Urothelium cell line (cell line): ENCODE data around the gene NEK6.

Source experiments
- DNase-seq: peaks from one replicate; pipeline ENCODE4 v3.0.0; 2011; ENCODE audit warnings: low spot score, mixed read lengths
- FAIRE-seq: peaks from 2 replicates; lab custom pipeline; 2011; peaks lifted over from hg19 to GRCh38; lab: Jason Lieb, UNC

Gene NEK6

DNA sequence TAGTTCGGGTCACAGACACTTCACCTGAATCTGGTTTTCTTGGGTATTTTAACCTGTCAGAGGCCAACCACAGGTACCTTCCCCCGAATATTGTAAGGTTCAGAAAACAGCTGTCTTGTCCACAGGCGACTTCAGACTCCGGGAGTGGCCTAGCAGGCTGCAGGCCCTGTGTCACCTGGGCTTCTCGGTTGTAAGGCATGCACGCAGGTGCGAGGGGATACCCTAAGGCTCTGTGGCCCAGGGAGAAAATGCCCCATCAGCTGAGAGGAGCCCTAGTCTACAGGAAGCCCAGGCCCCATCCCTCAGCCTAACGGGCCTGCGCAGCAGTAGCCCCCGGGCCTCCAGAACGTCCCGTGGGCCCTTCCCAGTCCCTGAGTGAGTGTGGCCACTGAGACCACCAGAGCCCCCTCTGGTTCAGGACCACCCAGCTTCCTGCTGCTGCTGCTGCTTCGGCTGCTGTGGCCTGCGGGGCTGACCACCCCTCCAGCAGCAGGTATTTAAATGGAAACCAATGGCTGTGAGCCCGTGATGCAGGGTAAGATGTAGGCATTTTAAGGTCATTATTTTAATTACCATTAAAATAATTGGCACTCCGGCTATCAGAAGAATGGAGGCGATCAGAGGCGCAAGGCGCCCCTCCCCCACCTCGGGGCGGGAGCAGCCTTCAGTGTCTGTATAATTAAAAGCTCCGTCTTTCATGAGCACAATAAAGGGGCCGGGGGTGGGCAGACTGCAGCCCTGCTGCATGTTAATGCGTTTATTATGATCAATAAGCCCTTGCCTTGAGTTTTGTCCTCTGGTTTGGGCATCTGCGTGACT lies 92.1 kb downstream of the NEK6 start:
- FAIRE-seq (no peak), DNase-seq (no peak)

DNA sequence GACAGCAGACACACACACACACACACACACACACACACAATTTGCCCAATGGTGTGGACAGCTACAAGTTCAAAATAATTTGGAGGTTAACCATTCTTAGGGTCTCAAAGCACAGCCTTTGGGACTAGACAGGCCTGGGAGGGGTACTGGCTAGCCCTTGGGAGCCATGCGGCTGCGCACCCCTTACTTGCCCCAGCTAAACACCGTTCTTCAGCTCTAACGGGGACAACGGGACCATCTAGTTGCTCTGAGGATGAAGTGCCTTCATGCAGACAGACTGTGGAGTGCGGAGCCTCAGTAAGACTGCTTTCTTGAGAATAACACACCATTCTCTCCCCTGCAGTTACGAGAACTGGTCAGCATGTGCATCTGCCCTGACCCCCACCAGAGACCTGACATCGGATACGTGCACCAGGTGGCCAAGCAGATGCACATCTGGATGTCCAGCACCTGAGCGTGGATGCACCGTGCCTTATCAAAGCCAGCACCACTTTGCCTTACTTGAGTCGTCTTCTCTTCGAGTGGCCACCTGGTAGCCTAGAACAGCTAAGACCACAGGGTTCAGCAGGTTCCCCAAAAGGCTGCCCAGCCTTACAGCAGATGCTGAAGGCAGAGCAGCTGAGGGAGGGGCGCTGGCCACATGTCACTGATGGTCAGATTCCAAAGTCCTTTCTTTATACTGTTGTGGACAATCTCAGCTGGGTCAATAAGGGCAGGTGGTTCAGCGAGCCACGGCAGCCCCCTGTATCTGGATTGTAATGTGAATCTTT lies 92.9 kb downstream of the NEK6 start:
- FAIRE-seq (peak; percentile 13), DNase-seq (no peak)

DNA sequence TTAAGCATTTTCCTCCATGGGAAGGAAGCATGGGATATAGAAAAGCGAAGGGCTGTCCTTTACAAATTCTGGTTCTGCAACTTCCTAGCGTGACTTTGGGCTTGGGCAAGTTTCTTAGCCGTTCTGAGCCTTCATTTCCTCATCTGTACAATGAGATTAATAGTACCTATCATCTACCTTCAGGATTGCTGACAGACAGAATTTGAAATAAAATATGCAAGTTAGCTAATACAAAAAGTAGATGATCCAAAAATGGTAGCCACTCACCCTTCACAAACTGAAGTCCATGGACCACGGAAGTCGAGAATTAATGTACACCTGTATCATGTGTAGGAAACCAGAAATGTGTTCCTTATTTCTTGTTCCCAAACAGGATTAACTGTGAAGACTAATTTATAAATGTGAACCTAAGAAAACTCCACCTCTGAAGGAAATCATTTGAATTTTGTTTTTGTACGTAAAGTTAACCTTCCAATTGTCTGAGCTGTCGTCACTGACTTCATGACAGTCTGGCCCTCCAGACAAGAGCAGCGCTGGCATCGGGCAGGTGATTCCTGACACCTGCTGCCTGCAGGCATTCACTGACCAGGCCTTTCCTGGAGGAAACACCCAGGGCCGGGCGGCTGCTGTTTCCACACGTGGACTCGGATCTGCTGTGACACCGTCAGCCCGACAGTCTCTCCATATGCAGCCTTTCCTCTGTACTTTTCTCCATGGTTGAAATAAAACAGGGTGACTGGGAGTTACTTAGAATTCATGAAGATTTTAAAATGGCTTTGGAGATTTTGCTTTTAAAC lies 94.1 kb downstream of the NEK6 start:
- DNase-seq = no peak
- FAIRE-seq = no peak

DNA sequence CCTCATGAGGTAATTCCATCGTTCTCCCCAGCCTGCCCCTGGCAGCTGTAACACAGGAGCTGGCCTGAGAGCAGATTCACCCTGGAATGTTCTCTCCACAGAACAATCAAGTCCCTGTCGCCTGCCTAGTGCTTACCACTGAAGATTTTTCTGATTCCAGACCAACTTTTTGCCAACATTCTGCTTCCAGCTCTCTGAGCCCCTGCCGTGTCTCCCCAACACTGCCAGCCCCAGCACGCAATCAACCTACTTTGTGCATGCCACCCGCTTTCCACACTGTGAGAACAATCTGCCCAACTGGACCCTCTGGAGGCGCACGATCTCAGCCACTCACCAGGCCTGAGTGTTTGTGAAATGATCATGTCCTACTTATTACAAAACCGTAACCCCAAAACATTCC lies 94.9 kb downstream of the NEK6 start:
- FAIRE-seq (no peak), DNase-seq (no peak)

DNA sequence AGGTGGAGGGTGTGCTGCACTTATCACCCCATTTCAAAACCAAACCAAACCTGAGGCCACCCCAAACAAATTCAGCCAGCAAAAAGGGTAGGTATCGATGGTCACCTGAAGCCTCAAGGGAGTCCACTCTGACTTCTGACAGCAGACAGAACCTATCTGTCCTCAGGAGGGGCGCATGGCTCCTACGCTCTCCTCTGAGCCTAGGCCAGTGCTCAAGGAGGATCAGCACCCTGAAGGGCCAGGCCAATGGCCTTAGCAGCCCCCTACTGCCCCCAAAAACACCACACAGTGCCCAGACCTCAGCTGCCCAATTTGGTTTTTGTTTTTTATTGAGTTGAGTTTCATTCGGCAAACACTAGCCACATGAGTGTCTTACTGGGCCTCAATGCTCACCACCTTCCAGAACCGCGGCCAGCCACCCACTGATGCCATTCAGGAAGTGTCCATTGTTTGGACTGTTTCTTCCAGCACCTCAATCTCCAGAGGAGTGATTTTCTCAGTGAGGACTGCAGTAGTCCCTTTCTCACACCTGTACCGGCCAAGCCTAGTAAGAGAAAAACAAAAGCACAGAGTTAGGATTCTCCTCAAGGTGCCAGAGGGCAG lies 95.5 kb downstream of the NEK6 start:
- DNase-seq (no peak), FAIRE-seq (no peak)

DNA sequence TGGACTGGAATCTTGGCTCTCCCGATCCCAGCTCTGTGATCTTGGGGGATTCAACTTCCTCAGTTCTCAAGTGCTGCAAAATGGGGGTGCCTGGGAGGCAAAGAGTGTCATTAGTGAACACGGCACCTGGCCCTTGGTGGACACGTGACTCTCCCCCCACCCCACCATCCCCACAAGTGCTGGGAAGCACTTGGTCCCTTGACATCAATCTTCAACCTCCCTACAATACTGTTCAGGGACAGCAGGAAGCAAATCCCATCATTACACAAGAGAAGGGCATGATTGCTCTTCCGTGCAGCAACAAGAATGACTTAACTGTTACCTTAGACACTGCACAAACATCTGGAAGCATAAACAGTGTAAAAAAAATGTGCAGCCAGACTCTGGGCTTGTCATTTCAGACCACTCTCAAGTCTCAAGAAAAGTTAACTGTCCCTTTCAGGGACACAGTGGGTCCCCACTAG lies 96.1 kb downstream of the NEK6 start:
- no peak for FAIRE-seq
- no peak for DNase-seq

DNA sequence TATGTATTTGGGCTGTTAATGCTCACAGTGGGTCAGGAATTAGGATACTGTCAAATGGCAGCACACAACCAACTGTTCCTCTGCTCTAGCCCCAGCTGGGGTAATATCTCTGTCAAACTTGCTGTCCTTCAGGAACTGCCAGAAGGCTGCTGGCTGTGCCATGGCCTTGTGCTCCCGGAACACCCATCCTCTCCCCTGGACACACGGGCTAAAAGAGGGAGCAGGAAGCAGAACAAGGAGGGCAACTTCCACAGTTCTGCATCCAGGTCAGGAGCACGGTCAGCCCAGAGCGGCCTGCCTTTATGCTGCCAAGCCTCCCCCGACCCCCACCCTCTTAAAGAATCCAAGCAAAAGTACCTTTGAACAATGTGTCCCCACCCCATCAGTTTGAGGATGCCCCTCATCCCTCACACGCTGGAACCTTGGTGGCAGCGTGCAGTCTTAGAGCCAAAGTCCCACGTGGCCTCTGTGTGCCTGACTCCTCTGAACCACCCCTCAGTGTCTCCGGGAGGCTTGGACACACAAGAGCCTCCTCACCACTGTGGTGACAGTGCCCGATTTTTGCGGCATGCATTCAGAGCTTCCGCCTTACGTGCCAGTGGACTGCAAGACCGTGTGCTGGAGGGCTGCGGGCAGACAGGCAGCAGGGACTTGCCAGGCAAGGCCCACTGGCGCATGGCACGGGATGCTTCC lies 96.7 kb downstream of the NEK6 start:
- FAIRE-seq = no peak
- DNase-seq = no peak

DNA sequence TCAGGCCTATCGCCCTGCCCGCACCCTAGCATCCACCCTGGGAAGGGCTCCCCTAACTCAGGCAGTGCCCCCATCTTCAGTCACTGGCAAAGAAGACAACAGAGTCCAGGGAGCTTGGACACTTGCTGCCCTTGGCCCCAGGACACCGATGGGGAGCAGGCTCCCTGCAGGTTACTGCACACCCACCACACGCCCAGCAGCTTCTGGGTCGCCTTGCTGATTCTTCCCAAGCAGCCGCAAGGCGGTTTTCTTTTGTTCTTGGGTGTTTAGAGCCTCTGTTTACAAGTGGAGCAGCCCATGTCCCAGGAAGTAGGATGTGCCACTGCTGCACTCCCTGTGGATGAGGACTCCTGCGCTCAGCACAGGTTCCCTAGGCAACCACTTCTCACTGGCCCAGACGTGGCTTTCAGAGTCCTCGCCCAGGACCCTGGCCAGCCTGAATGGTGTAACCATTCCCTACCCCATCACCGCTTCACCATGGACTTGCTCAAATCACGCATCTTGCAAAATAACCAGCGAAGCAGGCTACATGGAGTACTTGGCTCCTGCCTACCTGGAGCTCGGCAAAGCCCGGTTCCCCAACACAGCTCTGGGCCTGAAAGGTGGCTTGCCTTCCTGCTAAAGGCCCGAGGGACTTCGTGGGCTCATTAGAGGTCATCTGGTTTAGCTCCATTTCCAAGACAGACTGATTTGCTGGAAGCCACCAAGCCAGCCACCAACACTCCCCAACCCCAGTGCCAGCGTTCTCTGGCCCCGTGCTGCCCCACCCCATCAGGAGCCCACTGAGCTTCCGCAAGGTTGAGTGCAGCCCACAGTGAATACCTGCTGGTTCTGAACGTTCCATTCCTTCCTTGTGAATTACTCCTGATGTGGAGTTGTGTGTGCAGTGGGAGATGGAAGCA lies 97.5 kb downstream of the NEK6 start:
- DNase-seq (no peak), FAIRE-seq (no peak)

DNA sequence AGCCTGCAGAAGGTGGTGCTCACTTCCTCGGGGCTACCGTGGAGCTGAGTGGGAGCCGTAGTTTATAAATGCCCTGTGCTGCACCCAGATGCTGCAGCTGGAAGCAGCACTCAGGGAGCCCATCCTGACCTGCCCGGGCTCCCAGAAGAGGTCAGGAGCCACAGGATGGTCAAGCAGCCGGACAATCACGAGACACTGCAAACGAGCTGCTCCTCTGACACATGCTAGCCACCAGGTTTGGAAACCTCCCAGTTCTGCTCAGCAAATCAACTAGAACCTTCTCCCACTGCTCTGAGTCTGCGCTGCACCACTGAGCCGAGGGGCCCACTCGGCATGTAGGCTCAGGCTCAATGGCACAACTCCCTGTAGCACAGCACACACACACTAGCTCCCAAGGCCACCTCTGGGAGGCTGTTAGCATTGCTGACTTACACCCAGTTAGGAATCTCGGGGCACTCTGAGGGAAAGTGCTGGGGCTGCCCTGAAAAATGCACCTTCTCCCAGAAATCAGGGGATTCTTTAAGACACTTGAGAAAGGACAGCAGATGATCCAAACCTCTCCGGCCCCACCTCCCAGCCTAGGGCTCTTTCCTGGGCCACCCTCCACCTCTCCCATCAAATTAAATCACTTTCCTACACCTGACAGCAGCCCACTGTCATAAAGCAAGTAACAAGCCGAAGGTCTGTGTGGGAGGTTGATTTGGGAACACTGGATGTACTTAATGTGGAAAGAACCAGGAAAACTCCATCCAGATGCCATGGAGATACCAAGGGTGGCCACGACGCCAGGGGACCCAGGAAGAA lies 98.4 kb downstream of the NEK6 start:
- FAIRE-seq = no peak
- DNase-seq = no peak

DNA sequence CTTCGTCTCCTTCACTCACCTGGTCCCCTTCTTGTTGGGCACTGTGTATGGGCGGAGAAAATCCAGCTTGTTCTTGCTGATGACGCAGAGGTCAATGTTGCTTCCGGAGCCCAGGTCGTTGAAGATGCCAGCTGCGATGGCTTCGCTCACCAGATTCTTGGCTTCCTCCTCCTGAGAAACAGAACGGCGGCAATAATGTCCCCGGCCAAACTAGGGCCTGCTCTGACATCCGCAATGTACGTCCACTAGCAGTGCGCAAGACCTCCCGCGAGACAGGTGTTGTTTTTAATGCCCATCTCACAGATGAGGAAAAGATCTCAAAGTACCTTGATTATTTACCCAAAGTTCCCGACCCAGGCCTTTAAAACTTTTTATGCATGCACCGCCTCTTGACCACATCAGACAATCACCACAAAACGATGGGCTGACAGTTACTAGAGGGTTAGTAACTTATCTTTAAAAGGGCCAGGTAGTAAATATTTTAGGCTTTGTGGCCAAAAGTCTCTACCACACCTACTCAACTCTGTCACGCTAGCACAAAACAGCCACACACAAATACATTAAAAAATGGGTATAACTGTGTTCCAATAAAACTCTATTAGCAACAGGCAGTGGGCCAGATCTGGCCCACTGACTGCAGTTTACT lies 99.1 kb downstream of the NEK6 start:
- DNase-seq (no peak), FAIRE-seq (no peak)

DNA sequence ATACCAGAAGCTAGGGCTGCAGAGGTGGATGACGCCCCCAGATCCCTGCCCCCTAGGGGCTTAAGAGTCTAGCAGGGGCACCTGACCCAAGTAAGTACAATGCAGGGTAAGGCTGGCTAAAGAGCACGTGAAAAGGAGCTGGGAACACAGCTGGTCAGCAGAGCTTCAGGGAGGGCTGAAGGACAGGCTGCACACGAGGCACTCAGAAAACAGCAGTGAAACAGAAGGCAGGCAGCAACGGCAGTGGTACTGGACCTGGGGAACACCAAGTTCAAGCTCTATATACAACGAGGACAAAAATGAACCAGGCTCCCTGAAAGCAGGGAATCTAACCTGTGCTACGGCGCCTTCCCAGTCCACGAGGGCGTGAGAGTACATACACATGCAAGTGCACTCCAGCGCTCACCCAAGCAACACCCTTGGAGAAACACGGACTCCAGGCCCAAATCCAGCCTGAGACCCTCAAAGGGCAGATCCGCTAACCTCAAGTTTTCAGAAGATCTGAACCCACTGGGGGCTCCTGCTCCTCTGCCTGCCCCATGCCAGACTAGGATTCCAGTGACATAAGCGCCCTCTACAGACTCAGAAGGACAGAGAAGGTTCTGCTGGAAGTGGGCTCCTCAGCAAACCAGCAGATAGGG lies 100.1 kb downstream of the NEK6 start:
- DNase-seq (no peak), FAIRE-seq (no peak)

DNA sequence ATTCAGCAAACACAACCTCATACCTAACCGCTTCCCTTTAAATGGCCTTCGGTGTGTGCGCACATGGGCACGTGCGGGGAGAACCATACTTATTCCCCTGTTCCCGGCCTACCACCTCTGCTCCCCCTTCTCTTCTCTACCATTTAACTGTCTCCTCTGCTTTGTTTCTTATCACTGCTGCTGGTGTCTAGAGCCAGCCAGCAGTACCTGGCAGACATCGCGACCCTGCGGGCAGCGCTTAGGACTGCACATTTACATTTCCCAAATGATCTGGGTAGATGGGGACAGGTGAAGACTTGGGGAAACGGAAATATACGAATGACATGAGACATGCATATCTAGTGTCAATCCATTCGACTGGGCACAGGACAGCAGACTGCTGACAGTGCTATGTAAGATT lies 100.9 kb downstream of the NEK6 start:
- FAIRE-seq = no peak
- DNase-seq = no peak

DNA sequence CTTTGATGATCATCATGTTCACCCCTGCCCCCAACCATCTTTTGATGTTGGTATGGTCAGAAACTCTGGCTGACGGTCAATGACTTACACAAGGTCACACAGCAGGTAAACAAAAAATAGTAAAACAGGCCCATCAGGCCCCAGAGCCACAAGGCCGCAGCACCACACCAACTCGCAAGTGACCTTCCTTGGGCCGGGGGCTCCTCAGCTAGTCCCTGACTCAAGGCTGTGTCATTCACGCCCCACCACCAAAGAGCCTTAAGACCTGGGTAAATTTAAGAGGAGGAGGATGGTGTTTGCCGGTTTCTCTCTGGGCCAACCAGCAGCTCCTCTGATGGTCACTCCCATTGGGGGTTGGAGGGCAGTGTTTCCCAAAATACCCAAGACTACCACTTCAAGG lies 101.7 kb downstream of the NEK6 start:
- DNase-seq = no peak
- FAIRE-seq = no peak

DNA sequence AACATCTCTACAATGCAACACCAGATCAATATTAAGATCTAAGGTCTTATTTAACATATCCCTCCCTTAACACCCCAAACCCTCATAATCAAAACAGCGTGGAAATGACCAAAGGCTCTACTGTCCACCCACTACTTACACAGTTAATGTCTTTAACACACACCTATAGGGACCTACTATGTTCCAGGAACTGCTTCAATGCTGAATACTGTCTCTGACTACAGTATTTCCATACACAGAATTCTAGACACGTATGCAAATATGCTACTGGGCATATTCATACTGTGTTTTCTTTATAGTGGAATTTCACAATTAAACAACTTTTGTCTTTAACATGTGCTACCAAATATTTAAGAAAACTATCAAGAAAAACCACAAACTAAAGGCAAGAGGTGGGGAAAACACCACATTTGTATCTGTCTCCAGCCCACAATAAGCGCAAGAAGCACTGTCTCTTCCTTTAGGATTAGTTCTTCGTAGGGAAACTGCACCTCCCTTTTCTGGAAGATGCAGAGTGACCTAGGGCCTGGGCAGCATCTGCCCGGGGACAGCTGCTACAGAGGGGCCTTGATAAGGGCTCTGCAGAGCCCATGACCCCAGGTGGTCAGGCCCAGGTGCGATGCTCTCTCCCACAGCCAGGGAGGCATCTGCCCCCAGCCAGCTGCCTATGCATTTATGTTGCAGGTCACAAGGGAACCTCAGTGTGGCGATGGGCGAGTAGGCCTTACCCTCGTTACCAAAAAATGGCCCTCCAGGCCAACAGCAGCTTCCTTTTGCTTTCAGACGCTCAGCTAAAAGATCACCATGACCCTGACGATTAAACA lies 102.3 kb downstream of the NEK6 start:
- DNase-seq (no peak), FAIRE-seq (no peak)

DNA sequence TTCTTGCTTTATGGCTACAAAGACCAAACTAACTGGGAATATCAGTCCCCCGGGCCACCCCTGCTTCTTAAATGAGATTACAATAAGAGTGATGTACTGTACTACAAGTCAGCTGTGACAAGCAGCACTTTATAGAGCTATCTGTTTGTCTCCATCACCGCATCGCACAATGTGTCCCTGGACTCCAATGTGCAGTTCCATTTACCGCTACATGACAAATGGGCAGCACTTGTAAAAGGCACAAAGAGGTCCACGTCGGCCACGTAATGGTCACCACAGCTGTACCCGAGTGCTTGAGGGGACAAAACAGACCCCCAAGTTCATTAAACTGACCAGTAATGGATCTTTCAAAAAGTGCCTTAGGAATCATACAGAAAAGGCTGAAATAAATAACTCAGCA lies 103.4 kb downstream of the NEK6 start:
- DNase-seq (no peak), FAIRE-seq (no peak)

DNA sequence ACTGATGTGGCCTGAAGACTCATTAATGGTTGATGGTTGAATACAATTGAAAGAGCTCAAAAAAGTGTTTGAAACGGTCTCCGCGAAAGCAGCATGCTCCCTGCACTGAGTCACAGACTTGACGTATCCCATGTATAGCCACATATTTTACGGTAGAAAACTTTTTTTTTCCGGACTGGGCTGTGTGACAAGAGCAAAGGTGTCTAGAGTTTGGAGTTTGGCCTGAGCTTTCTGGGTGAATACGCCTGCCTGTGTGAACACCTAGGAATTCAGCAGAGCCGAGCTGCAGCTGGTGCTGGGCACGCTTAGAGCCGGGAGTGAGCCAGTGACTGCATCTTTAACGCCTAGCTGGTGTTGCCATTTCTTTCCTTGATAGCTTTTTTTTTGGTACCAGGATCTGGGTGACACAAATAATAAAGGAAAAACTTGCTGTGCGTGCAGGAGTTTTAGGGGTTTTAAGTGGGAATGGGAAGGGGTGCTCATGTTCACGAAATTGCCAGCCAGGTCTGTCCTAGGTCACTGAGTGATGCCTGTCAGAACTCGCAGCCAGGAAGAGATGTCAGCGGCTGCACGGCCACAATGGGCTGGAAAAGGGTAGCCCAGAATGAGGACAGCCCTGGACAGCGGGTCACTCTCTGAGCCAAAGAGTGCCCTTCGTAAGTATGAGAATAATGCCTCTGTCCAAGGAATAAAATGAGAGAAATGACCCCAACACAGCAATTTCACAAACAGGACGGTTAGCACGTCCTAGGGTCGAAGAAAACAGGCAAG lies 105.8 kb downstream of the NEK6 start:
- FAIRE-seq (no peak), DNase-seq (no peak)
